Calu3 (cell line): ENCODE data around the gene C6. TPM values are rescaled to one million over a fixed set of nuclear protein-coding genes. Genes with fewer than 3 reads are reported as not detected.

Source experiments
- BruUV-seq: library from RNA; stranded (reverse); fragments of 400-500 nt; replicated peaks from 2 replicates; lab custom pipeline; 2021; lab: Mats Ljungman, UMichigan
- CTCF ChIA-PET: fragments of 300-600 bp; sonication (Branson Sonifier 250); formaldehyde crosslinking; loops from one replicate; lab custom pipeline; 2022; ENCODE audit warnings: antibody characterized with exemption; lab: Charles Lee
- DNase-seq: peaks from one replicate; pipeline ENCODE4 v3.0.0; 2022
- H3K27ac Mint-ChIP-seq: one replicate; pipeline ENCODE4 v1.8.0; 2022; ENCODE audit warnings: mixed read lengths; ENCODE audit not compliant: unreplicated experiment
- H3K27me3 Mint-ChIP-seq: one replicate; pipeline ENCODE4 v1.8.0; 2022; ENCODE audit warnings: mixed read lengths; ENCODE audit not compliant: unreplicated experiment
- H3K36me3 Mint-ChIP-seq: one replicate; pipeline ENCODE4 v1.8.0; 2022; ENCODE audit warnings: mild to moderate bottlenecking, moderate library complexity, mixed read lengths; ENCODE audit not compliant: insufficient read depth, unreplicated experiment
- H3K4me1 Mint-ChIP-seq: one replicate; pipeline ENCODE4 v1.8.0; 2022; ENCODE audit warnings: mild to moderate bottlenecking, low read depth, mixed read lengths; ENCODE audit not compliant: unreplicated experiment
- H3K4me3 Mint-ChIP-seq: one replicate; pipeline ENCODE4 v1.8.0; 2022; ENCODE audit warnings: mild to moderate bottlenecking, low read depth, moderate library complexity, mixed read lengths; ENCODE audit not compliant: unreplicated experiment
- H3K9me3 Mint-ChIP-seq: one replicate; pipeline ENCODE4 v1.8.0; 2022; ENCODE audit warnings: low read depth, mixed read lengths; ENCODE audit not compliant: unreplicated experiment
- intact Hi-C: fragments of 100-400 bp; cut with micrococcal nuclease; formaldehyde crosslinking; loops from one replicate; pipeline ENCODE4 v1.10.0; 2022; ENCODE audit not compliant: unreplicated experiment
- total RNA-seq: library from RNA; stranded (reverse); gene quantifications from 2 replicates; pipeline ENCODE4 v1.2.3, GENCODE V29; 2022
- TF ChIP-seq, protein P1 (sequence below): fragments of 200-600 bp; IDR thresholded peaks from one replicate; pipeline ENCODE4 v1.8.0; 2022; ENCODE audit warnings: antibody characterized with exemption; ENCODE audit not compliant: unreplicated experiment

The C6 gene
- total RNA-seq, 1 experiment from 2014 or later = not detected

DNA sequence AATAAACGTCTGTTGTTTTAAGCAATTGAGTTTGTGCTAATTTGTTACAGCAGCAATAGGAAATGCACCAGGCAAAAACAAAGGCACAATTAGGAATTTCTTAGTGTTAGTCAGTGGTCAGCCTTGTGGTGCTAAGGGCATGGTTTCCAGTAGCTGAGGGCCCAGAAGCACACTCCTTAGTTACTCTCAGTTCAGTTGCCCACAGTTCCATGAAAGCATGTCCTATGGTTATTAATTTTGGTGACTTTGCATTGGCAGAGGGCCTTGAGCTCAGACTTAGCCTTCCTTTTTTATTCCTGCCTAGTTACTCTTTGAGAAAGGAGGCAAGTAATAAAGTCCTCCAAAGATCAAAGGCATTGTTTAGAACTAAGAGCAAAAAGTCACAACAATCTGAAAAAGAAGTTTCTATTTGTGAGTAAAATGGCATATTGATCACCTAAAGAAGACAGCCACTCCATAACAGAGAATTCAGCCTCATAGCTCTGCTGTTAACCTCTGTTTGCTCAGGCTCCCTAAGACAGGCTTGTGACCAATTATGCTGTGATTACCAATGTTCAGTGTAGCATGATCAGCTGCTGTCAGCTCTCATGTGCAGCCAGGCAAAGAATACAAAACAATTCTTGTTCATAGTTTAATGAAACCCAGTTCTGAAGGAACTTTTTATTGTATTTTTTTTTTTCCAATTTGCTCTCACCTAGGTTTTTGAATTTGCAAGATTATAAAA lies 85.2 kb downstream of the C6 start:
- Mint-ChIP-seq H3K27ac (no peak overlapping the region), H3K4me3 (no peak overlapping the region), H3K27me3 (no peaks in the 10 kb centered on the region), H3K9me3 (no peaks in the 10 kb centered on the region), H3K36me3 (no peaks in the 10 kb centered on the region), H3K4me1 (no peaks in the 10 kb centered on the region)
- TF ChIP-seq, protein P1, sequence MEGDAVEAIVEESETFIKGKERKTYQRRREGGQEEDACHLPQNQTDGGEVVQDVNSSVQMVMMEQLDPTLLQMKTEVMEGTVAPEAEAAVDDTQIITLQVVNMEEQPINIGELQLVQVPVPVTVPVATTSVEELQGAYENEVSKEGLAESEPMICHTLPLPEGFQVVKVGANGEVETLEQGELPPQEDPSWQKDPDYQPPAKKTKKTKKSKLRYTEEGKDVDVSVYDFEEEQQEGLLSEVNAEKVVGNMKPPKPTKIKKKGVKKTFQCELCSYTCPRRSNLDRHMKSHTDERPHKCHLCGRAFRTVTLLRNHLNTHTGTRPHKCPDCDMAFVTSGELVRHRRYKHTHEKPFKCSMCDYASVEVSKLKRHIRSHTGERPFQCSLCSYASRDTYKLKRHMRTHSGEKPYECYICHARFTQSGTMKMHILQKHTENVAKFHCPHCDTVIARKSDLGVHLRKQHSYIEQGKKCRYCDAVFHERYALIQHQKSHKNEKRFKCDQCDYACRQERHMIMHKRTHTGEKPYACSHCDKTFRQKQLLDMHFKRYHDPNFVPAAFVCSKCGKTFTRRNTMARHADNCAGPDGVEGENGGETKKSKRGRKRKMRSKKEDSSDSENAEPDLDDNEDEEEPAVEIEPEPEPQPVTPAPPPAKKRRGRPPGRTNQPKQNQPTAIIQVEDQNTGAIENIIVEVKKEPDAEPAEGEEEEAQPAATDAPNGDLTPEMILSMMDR = no peak
- no peak for DNase-seq
- CTCF ChIA-PET = no interaction called here
- intact Hi-C loops = loop anchor here (10.0 kb wide), 1 partner anchor 223 kb away; the partner anchor contains the start of gene C7
- no TSS peak for BruUV-seq

- H3K27ac Mint-ChIP-seq = no peak overlapping the region
- DNase-seq = no peak
- H3K36me3 Mint-ChIP-seq = no peaks in the 10 kb centered on the region
- intact Hi-C loops = loop anchor here (10.0 kb wide), 1 partner anchor 218 kb away; the partner anchor contains the start of gene C7
- TF ChIP-seq, protein P1 = no peak
- no peak overlapping the region for H3K4me3 Mint-ChIP-seq
- BruUV-seq = no TSS peak
- H3K4me1 Mint-ChIP-seq = no peaks in the 10 kb centered on the region
- H3K27me3 Mint-ChIP-seq = no peaks in the 10 kb centered on the region
- H3K9me3 Mint-ChIP-seq = no peaks in the 10 kb centered on the region
- CTCF ChIA-PET = interaction anchor here (0.7 kb wide), 1 partner anchor 181 kb away, joined by 3 read pairs; no protein-coding TSS in a partner anchor
These were observed 90.9 kb downstream of the C6 start for GRCh38 chr5:41122459-41122858.

DNA sequence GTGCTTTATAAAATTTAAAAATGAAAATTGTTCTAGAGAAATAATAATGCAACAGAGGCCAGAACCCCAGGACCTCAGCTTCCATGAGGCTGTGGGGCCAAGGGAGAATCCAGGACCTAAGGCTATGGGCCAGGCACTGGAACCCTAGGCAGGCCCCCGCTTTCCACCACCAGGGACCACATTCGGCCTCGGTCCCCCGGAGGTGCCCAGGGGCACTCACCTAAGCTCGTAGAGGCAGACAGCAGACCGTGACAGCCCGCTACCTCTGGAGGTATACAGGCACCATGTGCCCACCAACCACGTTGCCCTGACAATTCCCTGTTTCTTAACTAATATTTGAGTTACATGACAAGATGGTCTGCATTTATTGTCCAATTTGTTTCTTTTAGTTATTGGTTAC lies 92.7 kb downstream of the C6 start:
- BruUV-seq = no TSS peak
- H3K9me3 Mint-ChIP-seq = no peaks in the 10 kb centered on the region
- H3K4me1 Mint-ChIP-seq = no peaks in the 10 kb centered on the region
- TF ChIP-seq, protein P1 = no peak
- intact Hi-C loops = loop anchor here (10.0 kb wide), 1 partner anchor 216 kb away; the partner anchor contains the start of gene C7
- CTCF ChIA-PET = no interaction called here
- DNase-seq = no peak
- H3K27me3 Mint-ChIP-seq = no peaks in the 10 kb centered on the region
- no peaks in the 10 kb centered on the region for H3K36me3 Mint-ChIP-seq
- no peak overlapping the region for H3K27ac Mint-ChIP-seq
- no peak overlapping the region for H3K4me3 Mint-ChIP-seq

- DNase-seq = no peak
- no peaks in the 10 kb centered on the region for H3K27me3 Mint-ChIP-seq
- no TSS peak for BruUV-seq
- intact Hi-C loops = no loop called here
- CTCF ChIA-PET = no interaction called here
- no peaks in the 10 kb centered on the region for H3K9me3 Mint-ChIP-seq
- no peaks in the 10 kb centered on the region for H3K4me1 Mint-ChIP-seq
- no peaks in the 10 kb centered on the region for H3K36me3 Mint-ChIP-seq
- TF ChIP-seq, protein P1 = no peak
- H3K27ac Mint-ChIP-seq = no peak overlapping the region
- H3K4me3 Mint-ChIP-seq = no peak overlapping the region
These were observed 95.2 kb downstream of the C6 start for GRCh38 chr5:41118177-41118576.
